ENCODE data around the gene RABEP1.

GRCh38 chr17:5247621-5248020 is 34.5 kb upstream of the RABEP1 start:
- TF ChIP-seq CTCF (IDR thresholded peaks at IDR 0.05; ENCODE audit: insufficient read depth, low read length) (no peak), POLR2AphosphoS5 (IDR thresholded peaks at IDR 0.05; ENCODE audit: low read depth) (no peak), REST (IDR thresholded peaks at IDR 0.05; ENCODE audit: insufficient replicate concordance, low read depth) (no peak), GABPA (IDR thresholded peaks at IDR 0.05; ENCODE audit: low read depth) (no peak)

Data from HL-60 (cell line).